ENCODE results near the gene RHBDF2. TPM values are rescaled to one million over a fixed set of nuclear protein-coding genes. Genes with fewer than 3 reads are reported as not detected.

RHBDF2 gene
- total RNA-seq, 6 experiments from 2014 or later = 7.1 to 18.6 (median 11.0) TPM

DNA sequence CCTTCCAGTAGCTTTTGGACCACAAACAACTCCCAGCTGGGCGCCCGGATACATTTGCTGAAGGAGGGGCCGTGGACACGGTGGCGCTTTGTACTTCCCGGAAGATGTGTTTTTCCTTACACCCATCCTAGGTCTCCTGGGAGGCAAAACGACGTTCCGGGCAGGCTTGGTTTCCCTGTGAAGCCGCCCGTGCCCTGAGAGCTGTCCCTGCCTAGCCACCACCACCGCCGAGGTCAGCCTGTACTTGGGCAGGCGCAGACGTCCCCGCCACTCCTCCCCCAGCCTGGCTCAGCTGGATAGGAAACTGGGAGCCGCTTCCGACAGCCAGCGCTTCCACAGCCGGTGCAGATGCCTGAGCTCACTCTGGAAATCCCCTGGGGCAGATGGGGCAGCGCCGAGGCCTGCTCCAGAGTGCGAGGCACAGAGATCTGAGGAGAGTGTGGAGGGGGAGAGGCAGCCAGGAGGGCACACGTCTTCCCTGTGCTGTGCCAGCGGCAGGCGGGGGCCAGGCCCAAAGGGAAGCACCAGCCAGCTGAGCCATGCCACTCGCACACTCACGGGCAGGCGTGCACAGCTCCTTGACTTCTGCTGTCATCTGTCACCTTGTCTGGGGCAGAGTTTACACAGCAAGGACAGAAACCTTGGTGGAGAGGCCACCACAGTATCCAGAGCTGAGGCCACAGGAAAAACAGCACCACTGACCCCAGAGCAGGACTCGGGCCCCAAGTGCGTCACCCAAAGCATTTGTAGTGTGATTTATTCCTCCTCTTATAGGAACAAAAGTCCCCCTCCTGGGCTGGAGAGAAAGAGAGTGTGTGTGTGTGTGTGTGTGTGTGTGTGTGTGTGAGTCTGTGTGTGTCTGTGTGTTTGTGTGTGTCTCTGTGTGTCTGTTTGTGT lies 3.0 kb downstream of the RHBDF2 start:
- Histone ChIP-seq H3K4me3 (peak overlapping the region in 2 of 3 donors; percentile 26 to 38), H3K4me1 (peaks cover 0 to 36% (median 3%) of the 10 kb centered on the region in 4 donors), H3K27me3 (no peaks in the 10 kb centered on the region), H3K36me3 (no peaks in the 10 kb centered on the region), H3K27ac (peak overlapping the region; percentile 63 to 82 (median 78)), H3K9me3 (no peaks in the 10 kb centered on the region)
- DNase-seq (peak; percentile 83 to 90 (median 89)), ATAC-seq (peak; percentile 67 to 77 (median 76))
- WGBS (ENCODE audit: insufficient coverage, low coverage, low lambda C conversion rate, missing lambda C conversion rate) = 11% methylated on average over 22 of the region's 31 CpGs
- TF ChIP-seq POLR2A (IDR thresholded peaks at IDR 0.05) = peak; percentile 63
- TF ChIP-seq, protein P1, sequence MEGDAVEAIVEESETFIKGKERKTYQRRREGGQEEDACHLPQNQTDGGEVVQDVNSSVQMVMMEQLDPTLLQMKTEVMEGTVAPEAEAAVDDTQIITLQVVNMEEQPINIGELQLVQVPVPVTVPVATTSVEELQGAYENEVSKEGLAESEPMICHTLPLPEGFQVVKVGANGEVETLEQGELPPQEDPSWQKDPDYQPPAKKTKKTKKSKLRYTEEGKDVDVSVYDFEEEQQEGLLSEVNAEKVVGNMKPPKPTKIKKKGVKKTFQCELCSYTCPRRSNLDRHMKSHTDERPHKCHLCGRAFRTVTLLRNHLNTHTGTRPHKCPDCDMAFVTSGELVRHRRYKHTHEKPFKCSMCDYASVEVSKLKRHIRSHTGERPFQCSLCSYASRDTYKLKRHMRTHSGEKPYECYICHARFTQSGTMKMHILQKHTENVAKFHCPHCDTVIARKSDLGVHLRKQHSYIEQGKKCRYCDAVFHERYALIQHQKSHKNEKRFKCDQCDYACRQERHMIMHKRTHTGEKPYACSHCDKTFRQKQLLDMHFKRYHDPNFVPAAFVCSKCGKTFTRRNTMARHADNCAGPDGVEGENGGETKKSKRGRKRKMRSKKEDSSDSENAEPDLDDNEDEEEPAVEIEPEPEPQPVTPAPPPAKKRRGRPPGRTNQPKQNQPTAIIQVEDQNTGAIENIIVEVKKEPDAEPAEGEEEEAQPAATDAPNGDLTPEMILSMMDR (IDR thresholded peaks at IDR 0.05) = no peak
- intact Hi-C loops (cut with DNase I) = no loop called here

DNA sequence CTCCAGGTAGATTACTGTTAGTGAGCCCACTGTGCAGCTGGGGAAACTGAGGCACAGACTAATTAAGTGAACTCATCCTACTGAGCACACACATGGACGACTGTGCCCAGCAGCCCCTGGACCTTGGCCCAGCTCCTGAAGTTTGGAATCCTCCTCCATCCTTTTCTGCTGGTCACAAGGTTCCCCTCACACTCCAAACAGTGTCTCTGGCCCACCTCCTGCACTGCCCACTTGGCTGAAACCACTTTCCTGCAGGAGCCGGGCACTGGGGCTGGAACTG lies 3.6 kb downstream of the RHBDF2 start:
- Histone ChIP-seq H3K9me3 (no peaks in the 10 kb centered on the region), H3K27ac (peak overlapping the region; percentile 63 to 82 (median 78)), H3K36me3 (no peaks in the 10 kb centered on the region), H3K27me3 (no peaks in the 10 kb centered on the region), H3K4me3 (peak overlapping the region in 2 of 3 donors; percentile 26 to 38), H3K4me1 (peaks cover 0 to 36% (median 3%) of the 10 kb centered on the region in 4 donors)
- intact Hi-C loops (cut with DNase I) = no loop called here
- TF ChIP-seq, protein P1 (IDR thresholded peaks at IDR 0.05) = no peak
- TF ChIP-seq POLR2A (IDR thresholded peaks at IDR 0.05) = no peak
- DNase-seq = no peak
- no peak for ATAC-seq
- 28% methylated on average over 2 of the region's 2 CpGs for WGBS (ENCODE audit: insufficient coverage, low coverage, low lambda C conversion rate, missing lambda C conversion rate)

DNA sequence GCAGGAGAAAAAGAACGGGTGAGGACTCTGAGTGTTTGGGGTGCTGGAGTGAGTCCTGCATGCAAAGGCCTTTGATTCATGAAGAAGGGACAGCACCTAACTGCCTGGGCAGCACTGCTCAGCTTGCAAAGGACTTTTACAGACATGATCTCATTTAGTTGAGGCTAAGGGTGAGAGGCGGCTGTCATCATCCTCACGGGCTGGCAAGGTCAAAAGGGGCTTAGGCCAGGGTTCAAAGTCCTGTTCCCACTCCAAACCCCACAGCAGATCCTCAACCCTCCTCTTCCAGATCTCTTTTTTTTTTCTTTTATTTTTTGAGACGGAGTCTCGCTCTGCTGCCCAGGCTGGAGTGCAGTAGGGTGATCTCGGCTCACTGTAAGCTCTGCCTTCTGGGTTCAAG lies 4.8 kb downstream of the RHBDF2 start:
- 62% methylated on average over 2 of the region's 6 CpGs for WGBS (ENCODE audit: insufficient coverage, low coverage, low lambda C conversion rate, missing lambda C conversion rate)
- ATAC-seq = no peak
- no peaks in the 10 kb centered on the region for H3K9me3 ChIP-seq
- no peaks in the 10 kb centered on the region for H3K27me3 ChIP-seq
- no peak overlapping the region for H3K27ac ChIP-seq
- DNase-seq = no peak
- H3K4me3 ChIP-seq = no peak overlapping the region
- no peak for TF ChIP-seq POLR2A (IDR thresholded peaks at IDR 0.05)
- TF ChIP-seq, protein P1 (IDR thresholded peaks at IDR 0.05) = no peak
- H3K36me3 ChIP-seq = no peaks in the 10 kb centered on the region
- H3K4me1 ChIP-seq = peaks cover 0 to 29% (median 3%) of the 10 kb centered on the region in 4 donors
- intact Hi-C loops (cut with DNase I) = no loop called here

DNA sequence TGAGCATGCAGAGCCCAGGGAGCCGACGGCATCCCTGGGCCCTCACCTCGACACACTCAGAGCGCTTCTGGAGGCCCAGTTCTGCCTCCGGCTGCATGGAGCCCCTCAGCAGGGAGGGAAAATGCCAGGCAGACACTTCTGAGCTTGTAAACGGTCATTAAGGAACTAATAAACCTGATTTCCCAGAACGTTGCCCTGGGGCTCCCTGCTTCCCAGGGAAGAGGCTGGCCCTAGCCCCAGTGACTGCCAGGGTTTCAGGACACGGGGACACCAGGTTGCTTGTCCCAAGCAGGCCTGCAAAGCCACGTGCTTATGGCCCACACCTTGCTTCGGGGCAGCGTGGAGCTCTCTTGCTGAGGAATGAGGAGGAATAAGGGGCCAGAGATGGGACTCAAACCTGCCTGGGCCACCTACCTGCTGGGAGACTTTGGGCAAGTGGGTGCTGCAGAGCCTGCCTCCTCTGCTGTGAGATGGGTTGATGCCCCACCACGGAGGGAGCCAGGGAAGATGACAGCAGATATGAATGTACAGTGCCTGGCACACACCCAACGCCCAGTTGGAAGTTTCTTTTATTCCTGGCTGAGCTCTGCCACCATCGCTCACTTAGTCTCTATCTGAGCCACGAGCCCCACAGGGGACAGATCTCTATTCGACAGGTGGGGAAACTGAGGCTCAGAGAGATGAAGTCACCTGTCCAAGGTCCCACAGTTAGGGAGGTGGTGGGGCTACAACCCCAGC lies 5.4 kb downstream of the RHBDF2 start:
- DNase-seq = no peak
- Histone ChIP-seq H3K27me3 (no peaks in the 10 kb centered on the region), H3K9me3 (no peaks in the 10 kb centered on the region), H3K4me1 (peaks cover 0 to 29% (median 3%) of the 10 kb centered on the region in 4 donors), H3K36me3 (no peaks in the 10 kb centered on the region), H3K27ac (no peak overlapping the region), H3K4me3 (no peak overlapping the region)
- no peak for ATAC-seq
- intact Hi-C loops (cut with DNase I) = no loop called here
- WGBS (ENCODE audit: insufficient coverage, low coverage, low lambda C conversion rate, missing lambda C conversion rate) = 82% methylated on average over 4 of the region's 16 CpGs
- TF ChIP-seq POLR2A (IDR thresholded peaks at IDR 0.05) = no peak
- TF ChIP-seq, protein P1 (IDR thresholded peaks at IDR 0.05) = no peak
